GM18867 (cell line): Measurements from ENCODE around the gene CACNA2D4.
"Not testable (repeated sequence)": the region's sequence is repeated elsewhere in the genome, so short reads cannot be mapped to it uniquely, and the experiment has no call there.

Experiments
- ATAC-seq: cut with Tn5 transposase; IDR thresholded peaks from one replicate; pipeline ENCODE4 v1.9.1; 2021; ENCODE audit warnings: mild to moderate bottlenecking, moderate library complexity; ENCODE audit not compliant: unreplicated experiment

CACNA2D4 gene

GRCh38 chr12:1820896-1821291 is 97.6 kb downstream of the CACNA2D4 start:
- no peak for ATAC-seq

GRCh38 chr12:1820191-1820895 is 98.1 kb downstream of the CACNA2D4 start, which contains the start of gene LRTM2:
Gene LRTM2, plus strand, starts transcription at chr12:1820565. Its CDS starts 7,584 bp downstream, at chr12:1828149.
- no peak for ATAC-seq

- no peak for ATAC-seq
These were observed 98.9 kb downstream of the CACNA2D4 start for GRCh38 chr12:1819571-1819970.

- no peak for ATAC-seq
These were observed 99.4 kb downstream of the CACNA2D4 start for GRCh38 chr12:1819050-1819449.

GRCh38 chr12:1817928-1818327 is 100.5 kb downstream of the CACNA2D4 start:
- not testable (repeated sequence) for ATAC-seq

GRCh38 chr12:1816730-1817348 is 101.6 kb downstream of the CACNA2D4 start:
- no peak for ATAC-seq

GRCh38 chr12:1815814-1816729 is 102.4 kb downstream of the CACNA2D4 start:
- no peak for ATAC-seq

- no peak for ATAC-seq
These were observed 103.3 kb downstream of the CACNA2D4 start for GRCh38 chr12:1815108-1815507.

- ATAC-seq, result no peak
These were observed 104.2 kb downstream of the CACNA2D4 start for GRCh38 chr12:1814266-1814665.

GRCh38 chr12:1812650-1813302 is 105.7 kb downstream of the CACNA2D4 start:
- peak; percentile 84 for ATAC-seq

GRCh38 chr12:1811948-1812291 is 106.5 kb downstream of the CACNA2D4 start:
- no peak for ATAC-seq

GRCh38 chr12:1811281-1811947 is 107.0 kb downstream of the CACNA2D4 start:
- no peak for ATAC-seq

GRCh38 chr12:1810931-1811280 is 107.5 kb downstream of the CACNA2D4 start:
- no peak for ATAC-seq

- ATAC-seq, result no peak
These were observed 108.1 kb downstream of the CACNA2D4 start for GRCh38 chr12:1810201-1810930.

- ATAC-seq, result no peak
These were observed 108.8 kb downstream of the CACNA2D4 start for GRCh38 chr12:1809591-1810190.

- ATAC-seq, result no peak
These were observed 109.5 kb downstream of the CACNA2D4 start for GRCh38 chr12:1808798-1809480.

GRCh38 chr12:1808036-1808797 is 110.2 kb downstream of the CACNA2D4 start:
- ATAC-seq, result no peak
